T-helper 17 cell (primary cell): ENCODE measurements around the gene SSPN. TPM values are rescaled to one million over a fixed set of nuclear protein-coding genes. Genes with fewer than 3 reads are reported as not detected.

Source experiments
- ATAC-seq: fragments of 150-1000 bp; cut with Tn5 transposase; 2 replicates; pipeline ENCODE4 v1.10.0; 2021; ENCODE audit warnings: mild to moderate bottlenecking, moderate library complexity
- DNase-seq, 3 donors: peaks; one replicate each; pipeline versions ENCODE4 v3.0.0 to v3.0.0-alpha.2; 2020 to 2021
- H3K9me3 ChIP-seq: one replicate; pipeline ENCODE4 v1.7.0; 2013; ENCODE audit warnings: low read length, mild to moderate bottlenecking; ENCODE audit not compliant: control insufficient read depth, poor library complexity, severe bottlenecking
- H3K27ac Mint-ChIP-seq: one replicate; pipeline ENCODE4 v1.8.0; 2022; ENCODE audit warnings: mild to moderate bottlenecking, moderate library complexity, mixed read lengths
- H3K27me3 Mint-ChIP-seq: one replicate; pipeline ENCODE4 v1.8.0; 2022; ENCODE audit warnings: mixed read lengths
- H3K36me3 Mint-ChIP-seq: one replicate; pipeline ENCODE4 v1.8.0; 2022; ENCODE audit warnings: low read depth, mixed read lengths
- H3K4me1 Mint-ChIP-seq: one replicate; pipeline ENCODE4 v1.8.0; 2022; ENCODE audit warnings: mild to moderate bottlenecking, mixed read lengths
- H3K4me3 Mint-ChIP-seq: one replicate; pipeline ENCODE4 v1.8.0; 2022; ENCODE audit warnings: mild to moderate bottlenecking, moderate library complexity, mixed read lengths
- total RNA-seq, 4 donors: library from RNA in 2 of 4; stranded (reverse) in 2 of 4; gene quantifications; one replicate each; pipeline ENCODE4 v1.2.3 and lab custom pipeline; 2022 to 2026

The SSPN gene, protein sequence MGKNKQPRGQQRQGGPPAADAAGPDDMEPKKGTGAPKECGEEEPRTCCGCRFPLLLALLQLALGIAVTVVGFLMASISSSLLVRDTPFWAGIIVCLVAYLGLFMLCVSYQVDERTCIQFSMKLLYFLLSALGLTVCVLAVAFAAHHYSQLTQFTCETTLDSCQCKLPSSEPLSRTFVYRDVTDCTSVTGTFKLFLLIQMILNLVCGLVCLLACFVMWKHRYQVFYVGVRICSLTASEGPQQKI
- total RNA-seq (1 to 10 TPM in 1 of 2 donors, not detected in 1; 1.7 TPM), total RNA-seq (lab: John Stamatoyannopoulos, UW) (0 reads per million in 2 donors)

DNA sequence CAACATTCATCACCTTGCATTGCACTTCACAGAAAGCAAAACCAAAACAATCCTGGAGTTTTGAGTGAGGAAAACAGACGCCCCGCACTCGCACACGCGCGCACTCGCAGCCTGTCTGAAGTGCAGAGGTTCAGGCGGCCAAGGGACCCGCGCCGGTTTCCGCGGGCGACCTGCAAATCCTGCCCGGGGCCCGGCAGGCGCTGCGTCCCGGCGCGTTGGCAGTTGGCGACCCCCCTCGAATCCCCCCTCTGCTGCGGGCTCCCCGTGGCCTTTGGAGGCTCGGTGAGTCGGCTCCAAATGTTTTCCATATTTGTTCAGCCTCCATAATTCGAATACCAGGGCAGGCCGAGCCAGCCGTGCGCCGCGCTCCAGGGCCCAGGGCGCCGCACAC, at the start of gene SSPN:
Gene SSPN, plus strand, starts transcription at position 324 of the 391 bp plus-strand sequence. CDS start 100 bp downstream, outside the sequence.
- H3K9me3 ChIP-seq = no peaks in the 10 kb centered on the region
- DNase-seq (no peak), ATAC-seq (no peak)
- H3K4me3 Mint-ChIP-seq = peak within 1 kb of the TSS; percentile 73
- H3K27me3 Mint-ChIP-seq = peaks cover 67% of the 10 kb centered on the region
- no peaks in the 10 kb centered on the region for H3K36me3 Mint-ChIP-seq
- no peak within 1 kb of the TSS for H3K27ac Mint-ChIP-seq
- peaks cover 5% of the 10 kb centered on the region for H3K4me1 Mint-ChIP-seq

- no peaks in the 10 kb centered on the region for H3K9me3 ChIP-seq
Observed at GRCh38 chr12:26148291-26148690, 47.1 kb upstream of the SSPN start.

GRCh38 chr12:26149968-26150500, 45.3 kb upstream of the SSPN start:
- no peak overlapping the region for H3K4me3 Mint-ChIP-seq
- H3K9me3 ChIP-seq = no peaks in the 10 kb centered on the region
- peaks cover 49% of the 10 kb centered on the region for H3K27me3 Mint-ChIP-seq
- ATAC-seq (no peak), DNase-seq (no peak)
- no peaks in the 10 kb centered on the region for H3K4me1 Mint-ChIP-seq
- no peak overlapping the region for H3K27ac Mint-ChIP-seq
- peaks cover 2% of the 10 kb centered on the region for H3K36me3 Mint-ChIP-seq

More at GRCh38 chr12:26148291-26148690, 47.1 kb upstream of the SSPN start:
- Mint-ChIP-seq H3K4me3 (no peak overlapping the region), H3K27ac (no peak overlapping the region), H3K27me3 (peaks cover 48% of the 10 kb centered on the region), H3K36me3 (peaks cover 2% of the 10 kb centered on the region), H3K4me1 (no peaks in the 10 kb centered on the region)
- ATAC-seq (no peak), DNase-seq (no peak)

- DNase-seq (no peak), ATAC-seq (no peak)
- H3K27ac Mint-ChIP-seq = no peak overlapping the region
- peaks cover 55% of the 10 kb centered on the region for H3K27me3 Mint-ChIP-seq
- no peak overlapping the region for H3K4me3 Mint-ChIP-seq
- H3K9me3 ChIP-seq = no peaks in the 10 kb centered on the region
- H3K36me3 Mint-ChIP-seq = peaks cover 2% of the 10 kb centered on the region
- no peaks in the 10 kb centered on the region for H3K4me1 Mint-ChIP-seq
Observed at GRCh38 chr12:26150736-26151450, 44.5 kb upstream of the SSPN start.

DNA sequence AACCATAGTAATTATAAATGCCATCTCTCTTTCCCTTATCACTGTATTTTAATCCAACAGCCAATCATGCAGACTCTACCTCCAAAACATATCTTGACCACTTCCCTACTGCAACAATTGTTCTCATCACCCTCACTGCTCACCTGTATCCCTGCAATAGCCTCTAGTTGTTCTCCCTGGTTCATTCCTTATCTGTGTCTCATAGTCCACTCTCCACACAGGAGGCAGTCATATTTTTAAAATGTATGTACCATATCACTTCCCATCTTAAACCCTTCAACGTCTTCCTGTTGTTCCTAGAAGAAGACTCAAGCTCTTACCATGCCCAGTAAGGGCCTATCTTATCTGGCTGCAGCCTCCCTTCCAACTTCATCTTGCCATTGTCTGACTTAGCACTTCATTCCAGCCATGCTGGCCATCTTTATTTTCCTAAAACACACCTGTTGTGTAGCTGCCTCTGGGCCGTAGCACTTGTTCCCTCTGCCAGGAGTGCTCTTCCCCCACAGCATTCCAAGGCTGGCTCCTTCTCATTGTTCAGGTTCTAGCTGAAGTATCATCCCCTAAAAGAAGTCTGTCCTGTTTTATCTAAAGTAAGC, 42.8 kb upstream of the SSPN start:
- no peak overlapping the region for H3K27ac Mint-ChIP-seq
- H3K36me3 Mint-ChIP-seq = peaks cover 2% of the 10 kb centered on the region
- no peak for ATAC-seq
- no peak overlapping the region for H3K4me3 Mint-ChIP-seq
- no peaks in the 10 kb centered on the region for H3K9me3 ChIP-seq
- DNase-seq = no peak
- peaks cover 48% of the 10 kb centered on the region for H3K27me3 Mint-ChIP-seq
- H3K4me1 Mint-ChIP-seq = no peaks in the 10 kb centered on the region

DNA sequence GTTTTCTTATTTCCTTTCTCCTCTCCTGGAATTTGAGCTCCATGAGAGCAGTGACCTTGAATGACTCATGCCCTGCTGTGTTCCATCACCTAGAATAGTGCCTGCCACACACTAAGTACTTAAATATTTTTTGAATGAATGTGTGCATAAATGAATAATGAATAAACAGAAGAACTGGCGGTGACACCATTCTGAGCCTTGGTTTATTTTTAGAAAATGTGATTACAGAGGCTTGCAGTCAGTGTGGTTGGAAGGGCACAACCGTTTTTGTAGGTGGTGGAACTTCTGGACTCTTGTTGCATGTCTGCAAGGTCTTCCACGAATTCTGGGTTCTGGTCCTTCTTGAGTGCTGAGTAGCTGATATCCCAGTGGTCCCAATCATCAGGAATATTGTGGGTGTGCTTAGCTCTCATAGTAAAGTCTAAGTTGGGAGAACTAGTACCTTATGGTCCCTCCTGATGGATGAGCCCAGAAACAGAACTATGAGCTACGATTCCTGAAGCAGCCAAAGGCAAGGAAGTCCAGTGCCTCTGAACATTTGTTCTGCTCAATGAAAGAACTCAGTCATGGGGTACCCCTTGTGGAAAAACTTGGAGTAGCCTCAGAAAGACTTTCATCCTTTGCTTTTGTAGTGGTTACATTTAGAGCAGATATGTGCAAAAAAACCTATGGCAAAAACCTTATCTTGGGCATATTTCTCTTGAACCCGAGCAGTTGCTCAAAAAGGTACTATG, 41.8 kb upstream of the SSPN start:
- no peak for DNase-seq
- peaks cover 2% of the 10 kb centered on the region for H3K36me3 Mint-ChIP-seq
- no peak overlapping the region for H3K27ac Mint-ChIP-seq
- no peak overlapping the region for H3K4me3 Mint-ChIP-seq
- H3K4me1 Mint-ChIP-seq = no peaks in the 10 kb centered on the region
- H3K27me3 Mint-ChIP-seq = peaks cover 46% of the 10 kb centered on the region
- no peak for ATAC-seq
- no peaks in the 10 kb centered on the region for H3K9me3 ChIP-seq

GRCh38 chr12:26156201-26156871, 39.0 kb upstream of the SSPN start:
- DNase-seq = no peak
- H3K9me3 ChIP-seq = no peaks in the 10 kb centered on the region
- Mint-ChIP-seq H3K4me3 (no peak overlapping the region), H3K36me3 (peaks cover 2% of the 10 kb centered on the region), H3K4me1 (peaks cover 3% of the 10 kb centered on the region), H3K27me3 (peaks cover 54% of the 10 kb centered on the region), H3K27ac (no peak overlapping the region)
- peak; percentile 79 for ATAC-seq

DNA sequence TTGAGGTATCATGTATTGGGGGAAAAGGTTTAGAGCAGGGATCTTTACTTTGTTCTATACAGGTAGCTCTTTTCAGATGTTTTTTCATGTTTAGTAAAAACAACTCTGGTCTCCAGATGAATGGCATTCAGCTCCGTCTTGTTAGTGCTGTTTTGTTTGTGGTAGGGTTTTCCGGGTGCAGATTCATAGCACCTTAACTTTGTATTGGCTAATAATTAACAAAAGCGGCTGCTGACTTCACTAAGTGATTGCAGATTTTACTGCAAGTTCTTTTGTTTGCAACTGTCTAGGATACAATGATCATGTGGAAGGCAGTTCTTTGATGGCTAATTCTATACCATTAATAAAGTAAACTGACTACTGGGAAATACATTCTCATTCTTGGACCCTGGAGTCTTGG, 38.4 kb upstream of the SSPN start:
- peaks cover 2% of the 10 kb centered on the region for H3K36me3 Mint-ChIP-seq
- H3K27me3 Mint-ChIP-seq = peaks cover 54% of the 10 kb centered on the region

GRCh38 chr12:26158078-26158764, 37.2 kb upstream of the SSPN start:
- no peak overlapping the region for H3K4me3 Mint-ChIP-seq

More for the DNA sequence above, 38.4 kb upstream of the SSPN start:
- Mint-ChIP-seq H3K27ac (no peak overlapping the region), H3K4me1 (peaks cover 3% of the 10 kb centered on the region), H3K4me3 (no peak overlapping the region)
- no peaks in the 10 kb centered on the region for H3K9me3 ChIP-seq
- no peak for ATAC-seq
- no peak for DNase-seq

GRCh38 chr12:26162174-26162573, 33.2 kb upstream of the SSPN start:
- Mint-ChIP-seq H3K4me1 (peaks cover 3% of the 10 kb centered on the region), H3K27ac (no peak overlapping the region), H3K4me3 (no peak overlapping the region), H3K36me3 (no peaks in the 10 kb centered on the region), H3K27me3 (peaks cover 42% of the 10 kb centered on the region)
- ATAC-seq = no peak
- no peak for DNase-seq
- no peaks in the 10 kb centered on the region for H3K9me3 ChIP-seq

More at GRCh38 chr12:26158078-26158764, 37.2 kb upstream of the SSPN start:
- no peaks in the 10 kb centered on the region for H3K9me3 ChIP-seq
- no peak for DNase-seq
- H3K27me3 Mint-ChIP-seq = peaks cover 50% of the 10 kb centered on the region
- ATAC-seq = no peak
- no peak overlapping the region for H3K27ac Mint-ChIP-seq
- H3K4me1 Mint-ChIP-seq = peaks cover 3% of the 10 kb centered on the region
- no peaks in the 10 kb centered on the region for H3K36me3 Mint-ChIP-seq

GRCh38 chr12:26162905-26163304, 32.5 kb upstream of the SSPN start:
- no peak overlapping the region for H3K27ac Mint-ChIP-seq
- H3K4me1 Mint-ChIP-seq = peaks cover 3% of the 10 kb centered on the region
- DNase-seq = no peak
- no peak for ATAC-seq
- no peaks in the 10 kb centered on the region for H3K36me3 Mint-ChIP-seq
- H3K27me3 Mint-ChIP-seq = peaks cover 49% of the 10 kb centered on the region
- H3K4me3 Mint-ChIP-seq = no peak overlapping the region
- no peaks in the 10 kb centered on the region for H3K9me3 ChIP-seq

- H3K4me3 Mint-ChIP-seq = no peak overlapping the region
Observed at GRCh38 chr12:26164118-26164517, 31.3 kb upstream of the SSPN start.

More at GRCh38 chr12:26164118-26164517, 31.3 kb upstream of the SSPN start:
- Mint-ChIP-seq H3K4me1 (peaks cover 3% of the 10 kb centered on the region), H3K27me3 (peaks cover 50% of the 10 kb centered on the region), H3K36me3 (no peaks in the 10 kb centered on the region), H3K27ac (no peak overlapping the region)
- no peak for DNase-seq
- H3K9me3 ChIP-seq = no peaks in the 10 kb centered on the region
- no peak for ATAC-seq
